HepG2 (cell line): ENCODE measurements around the gene SETD1A. TPM values are rescaled to one million over a fixed set of nuclear protein-coding genes. Genes with fewer than 3 reads are reported as not detected.

ENCODE experiments used
- ATAC-seq: fragments of 200-7000 bp; cut with Tn5 transposase; 3 replicates; pipeline ENCODE4 v1.9.1; 2020; ENCODE audit warnings: mild to moderate bottlenecking, moderate library complexity
- BruUV-seq: library from RNA; stranded (reverse); fragments of 400-500 nt; replicated peaks from 2 replicates; lab custom pipeline; 2021; lab: Mats Ljungman, UMichigan
- CTCF ChIA-PET: fragments of 300-600 bp; formaldehyde crosslinking; extraction: SDS; loops from one replicate; lab custom pipeline; 2021; ENCODE audit warnings: low total read pairs, inconsistent platforms, low intra/inter-chr PET ratio; lab: Yijun Ruan, JAX
- POLR2A ChIA-PET: fragments of 350-600 bp; sonication (Branson Sonifier 250); formaldehyde crosslinking; loops from one replicate; lab custom pipeline; 2020; ENCODE audit warnings: antibody characterized with exemption, inconsistent platforms; lab: Yijun Ruan, JAX
- DNase-seq: peaks from one replicate; pipeline ENCODE4 v3.0.0-alpha.2; 2015; ENCODE audit warnings: low spot score
- FAIRE-seq: peaks from 3 replicates; lab custom pipeline; 2011; peaks lifted over from hg19 to GRCh38; lab: Jason Lieb, UNC
- H2AFZ ChIP-seq: one replicate; pipeline ENCODE4 v1.6.1; 2011; ENCODE audit warnings: low read length, inconsistent platforms
- H3K27ac ChIP-seq: fragments of 300-600 bp; 3 replicates; pipeline ENCODE4 v1.8.0; 2011; ENCODE audit warnings: mixed run types, mild to moderate bottlenecking, mixed read lengths, low read length, inconsistent platforms; ENCODE audit not compliant: insufficient read depth; ENCODE audit errors: extremely low read length
- H3K27me3 ChIP-seq, 2 experiments: fragments of 200-600 bp in 1 of 2; 2 replicates in 1 of 2; 3 replicates in 1 of 2; pipeline versions ENCODE4 v1.6.0 to v1.8.0; 2011; ENCODE audit warnings: low read length in 2 of 2, mild to moderate bottlenecking in 2 of 2, moderate library complexity in 2 of 2, inconsistent platforms in 1 of 2; ENCODE audit not compliant: insufficient read depth in 2 of 2, control insufficient read depth in 1 of 2
- H3K36me3 ChIP-seq, 2 experiments: fragments of 200-600 bp in 1 of 2; replicated peaks in 1 of 2; 2 replicates in 1 of 2; 3 replicates in 1 of 2; pipeline versions ENCODE4 v1.5.1 to v1.8.0; 2011; ENCODE audit warnings: low read length in 2 of 2, inconsistent platforms in 1 of 2; ENCODE audit not compliant: insufficient read depth in 2 of 2, control insufficient read depth in 1 of 2
- H3K4me1 ChIP-seq: 2 replicates; pipeline ENCODE4 v1.5.1; 2012; ENCODE audit warnings: low read length, inconsistent platforms; ENCODE audit not compliant: insufficient read depth
- H3K4me2 ChIP-seq: 2 replicates; pipeline ENCODE4 v1.6.0; 2011; ENCODE audit warnings: low read depth, low read length, inconsistent platforms
- H3K4me3 ChIP-seq, 3 experiments: fragments of 200-600 bp in 1 of 3; sonication (generic), shearing (Covaris generic) in 1 of 3; replicated peaks in 1 of 3; 2 replicates each; pipeline ENCODE4 v1.5.1; 2011 to 2016; ENCODE audit warnings: low read length in 3 of 3, inconsistent platforms in 2 of 3, low read depth in 2 of 3, mild to moderate bottlenecking in 2 of 3, control low read depth in 1 of 3, mixed read lengths in 1 of 3; ENCODE audit not compliant: insufficient read depth in 1 of 3
- H3K79me2 ChIP-seq: one replicate; pipeline ENCODE4 v1.6.1; 2011; ENCODE audit warnings: low read length, inconsistent platforms; ENCODE audit not compliant: insufficient read depth
- H3K9ac ChIP-seq: 2 replicates; pipeline ENCODE4 v1.6.0; 2011; ENCODE audit warnings: mild to moderate bottlenecking, low read depth, low read length, inconsistent platforms; ENCODE audit not compliant: insufficient read depth
- H3K9me3 ChIP-seq: 2 replicates; pipeline ENCODE4 v1.5.1; 2012; ENCODE audit warnings: mild to moderate bottlenecking, low read length
- H4K20me1 ChIP-seq: 2 replicates; pipeline ENCODE4 v1.6.0; 2011; ENCODE audit warnings: inconsistent platforms, mild to moderate bottlenecking, low read length, moderate library complexity; ENCODE audit not compliant: insufficient read depth
- DR1 ChIP-seq: sonication (generic); formaldehyde crosslinking; IDR thresholded peaks from 2 replicates; pipeline ENCODE4 v1.8.0; 2021; ENCODE audit warnings: mild to moderate bottlenecking, missing genetic modification reagents, inconsistent platforms
- ERF ChIP-seq: IDR thresholded peaks from 2 replicates; pipeline ENCODE4 v1.6.1; 2018; ENCODE audit warnings: missing biosample characterization, missing genetic modification reagents
- FOXA3 ChIP-seq: IDR thresholded peaks from 2 replicates; pipeline ENCODE4 v1.6.1; 2016; ENCODE audit warnings: missing genetic modification reagents, missing compliant biosample characterization
- GZF1 ChIP-seq: sonication (generic); formaldehyde crosslinking; IDR thresholded peaks from 2 replicates; pipeline ENCODE4 v1.5.1; 2020; ENCODE audit warnings: mild to moderate bottlenecking, missing genetic modification reagents
- KDM2A ChIP-seq: sonication (generic); formaldehyde crosslinking; IDR thresholded peaks from 2 replicates; pipeline ENCODE4 v1.4.0; 2020; ENCODE audit warnings: low read depth, missing genetic modification reagents, borderline replicate concordance
- KDM4B ChIP-seq: sonication (generic); formaldehyde crosslinking; IDR thresholded peaks from 2 replicates; pipeline ENCODE4 v1.4.0; 2020; ENCODE audit warnings: missing genetic modification reagents
- KIAA2018 ChIP-seq: sonication (generic); formaldehyde crosslinking; IDR thresholded peaks from 2 replicates; pipeline ENCODE4 v1.5.0; 2020; ENCODE audit warnings: mild to moderate bottlenecking, missing genetic modification reagents, borderline replicate concordance
- MIER2 ChIP-seq: IDR thresholded peaks from 2 replicates; pipeline ENCODE4 v1.6.1; 2016; ENCODE audit warnings: missing biosample characterization, missing genetic modification reagents
- NFYB ChIP-seq: sonication (generic); formaldehyde crosslinking; IDR thresholded peaks from 2 replicates; pipeline ENCODE4 v1.4.0; 2020; ENCODE audit warnings: missing genetic modification reagents
- NR2F6 ChIP-seq, 2 experiments: IDR thresholded peaks; 2 replicates each; pipeline ENCODE4 v1.6.1; 2016; ENCODE audit warnings: antibody characterized with exemption in 1 of 2, mild to moderate bottlenecking in 1 of 2
- RBFOX2 ChIP-seq: fragments of 200-400 bp; formaldehyde crosslinking; IDR thresholded peaks from 2 replicates; pipeline ENCODE4 v1.6.1; 2017; ENCODE audit warnings: low read depth, mild to moderate bottlenecking, low read length
- SMC3 ChIP-seq: IDR thresholded peaks from 2 replicates; pipeline ENCODE4 v1.6.1; 2011; ENCODE audit warnings: low read length, improper control_type of control experiment
- SNAPC5 ChIP-seq: sonication (generic); formaldehyde crosslinking; IDR thresholded peaks from 2 replicates; pipeline ENCODE4 v1.8.1; 2023; ENCODE audit warnings: mild to moderate bottlenecking, missing genetic modification reagents, borderline replicate concordance
- SYNCRIP ChIP-seq: fragments of 200-400 bp; formaldehyde crosslinking; IDR thresholded peaks from 2 replicates; pipeline ENCODE4 v1.6.1; 2018; ENCODE audit warnings: mild to moderate bottlenecking, low read depth, low read length; ENCODE audit not compliant: insufficient read depth
- TIGD3 ChIP-seq: sonication (generic); formaldehyde crosslinking; IDR thresholded peaks from 2 replicates; pipeline ENCODE4 v1.5.1; 2020; ENCODE audit warnings: mild to moderate bottlenecking, missing genetic modification reagents, borderline replicate concordance
- ZNF629 ChIP-seq: sonication (generic); formaldehyde crosslinking; conservative IDR thresholded peaks from 2 replicates; pipeline ENCODE4 v1.5.0; 2020; ENCODE audit warnings: missing genetic modification reagents
- WGBS: methylation state at CpG from one replicate; pipeline ENCODE4 v1.1.6; 2017; ENCODE audit warnings: low lambda C conversion rate; 5-methylcytosine and 5-hydroxymethylcytosine counted together
- in situ Hi-C: cut with HindIII; loops from 2 replicates; pipeline ENCODE4 v1.10.0; 2017; ENCODE audit warnings: low pct_unique_long_range_greater_than_20kb; ENCODE audit not compliant: extremely low pct_ligation_motif_present
- intact Hi-C: fragments of 100-400 bp; cut with micrococcal nuclease; formaldehyde crosslinking; loops from one replicate; pipeline ENCODE4 v1.10.0; 2022; ENCODE audit not compliant: unreplicated experiment
- polyA plus RNA-seq, 8 experiments: library from polyadenylated mRNA; depleted of rRNA in 3 of 8; stranded (reverse) in 7 of 8; unstranded in 1 of 8; fragments of >200 nt; fragmentation: Illumina TruSeq in 4 of 8; extraction: Trizol in 4 of 8; gene quantifications; 2 replicates each; pipeline versions ENCODE4 v1.2.1 to v1.2.3, GENCODE V29; 2011 to 2016; ENCODE audit warnings: low read depth in 4 of 8, missing spikeins in 1 of 8, mixed read lengths in 1 of 8; ENCODE audit not compliant: insufficient read depth in 1 of 8
- total RNA-seq, 5 experiments: library from RNA; depleted of rRNA; stranded (reverse); fragments of >200 nt; fragmentation: Illumina TruSeq; extraction: Trizol; gene quantifications; 2 replicates each; pipeline ENCODE4 v1.2.3, GENCODE V29; 2016; ENCODE audit warnings: low read depth in 1 of 5

Gene SETD1A
- total and polyA plus RNA-seq, 2 of the 13 experiments (the other 11 are each of a cell fraction or from before 2014, with no cell fraction given): 3.8 to 5.6 TPM

- Histone ChIP-seq H3K27ac (no peak overlapping the region), H3K79me2 (no peaks in the 10 kb centered on the region), H3K9me3 (no peaks in the 10 kb centered on the region), H3K4me1 (peaks cover 16% of the 10 kb centered on the region), H3K4me2 (no peak overlapping the region), H3K36me3 (peaks cover 17 to 54% of the 10 kb centered on the region in 2 experiments), H3K27me3 (no peaks in the 10 kb centered on the region), H2AFZ (no peak overlapping the region), H4K20me1 (no peaks in the 10 kb centered on the region), H3K9ac (no peak overlapping the region), H3K4me3 (no peak overlapping the region)
- intact Hi-C loops (loop anchor here (10.0 kb wide), 1 partner anchor 881 kb away; no protein-coding TSS in a partner anchor), in situ Hi-C loops (loop anchor here (25.0 kb wide), 1 partner anchor 729 kb away; a partner anchor contains a TSS)
- FAIRE-seq (no peak), ATAC-seq (no peak), DNase-seq (no peak)
- BruUV-seq: no TSS peak
- ChIA-PET POLR2A (interaction anchor here (1.0 to 3.7 kb wide), 5 partner anchors 8 to 159 kb away, joined by 3 to 81 read pairs (median 8); partner anchors contain the start of gene KAT8), CTCF (no interaction called here)
- 92% methylated on average over 23 of the region's 25 CpGs for WGBS
- TF ChIP-seq NFYB (CRISPR knock-in tag) (no peak), KDM2A (no peak), RBFOX2 (peak; percentile 33; the same call in 1 of the 2 replicates), ZNF629 (CRISPR knock-in tag) (no peak), SMC3 (no peak), NR2F6 (IDR thresholded peaks at IDR 0.05) (no peak), NR2F6 (CRISPR knock-in tag; IDR thresholded peaks at IDR 0.05) (no peak), ERF (CRISPR knock-in tag) (no peak), KDM4B (CRISPR knock-in tag) (no peak), DR1 (CRISPR knock-in tag) (no peak), GZF1 (no peak), FOXA3 (no peak), KIAA2018 (no peak), MIER2 (no peak), TIGD3 (no peak), SYNCRIP (no peak), SNAPC5 (no peak)
Measured at GRCh38 chr16:30983289-30983889, 25.8 kb downstream of the SETD1A start.
